Fibroblast of lung (primary cell): Measurements from ENCODE around the gene S100A9. TPM values are rescaled to one million over a fixed set of nuclear protein-coding genes. Genes with fewer than 3 reads are reported as not detected.

Experiments used
- DNase-seq, 2 donors: peaks; one replicate each; pipeline versions ENCODE4 v3.0.0 to v3.0.0-alpha.2; 2010; ENCODE audit warnings: low read depth in 2 of 2
- H2AFZ ChIP-seq: 2 replicates; pipeline ENCODE4 v1.5.1; 2012; ENCODE audit warnings: low read length, control low read depth, inconsistent platforms
- H3K27ac ChIP-seq: 2 replicates; pipeline ENCODE4 v1.5.1; 2011; ENCODE audit warnings: low read length, control low read depth; ENCODE audit not compliant: insufficient read depth
- H3K27me3 ChIP-seq: 2 replicates; pipeline ENCODE4 v1.5.1; 2011; ENCODE audit warnings: mild to moderate bottlenecking, low read length; ENCODE audit not compliant: control insufficient read depth, insufficient read depth
- H3K36me3 ChIP-seq: 2 replicates; pipeline ENCODE4 v1.5.1; 2011; ENCODE audit warnings: low read length; ENCODE audit not compliant: control insufficient read depth, insufficient read depth
- H3K4me1 ChIP-seq: 2 replicates; pipeline ENCODE4 v1.5.1; 2011; ENCODE audit warnings: low read length; ENCODE audit not compliant: control insufficient read depth, insufficient read depth; ENCODE audit errors: extremely low read depth
- H3K4me2 ChIP-seq: 2 replicates; pipeline ENCODE4 v1.5.1; 2011; ENCODE audit warnings: low read length, control low read depth; ENCODE audit not compliant: insufficient read depth; ENCODE audit errors: extremely low read depth
- H3K4me3 ChIP-seq, 4 experiments: fragments of 200-600 bp in 1 of 4; sonication (generic) in 1 of 4; replicated peaks in 1 of 4; 2 replicates each; pipeline ENCODE4 v1.5.1; 2011 to 2016; ENCODE audit warnings: low read length in 4 of 4, low read depth in 3 of 4, mild to moderate bottlenecking in 3 of 4, control low read depth in 2 of 4, inconsistent platforms in 1 of 4, mixed read lengths in 1 of 4; ENCODE audit not compliant: insufficient read depth in 1 of 4; ENCODE audit errors: control extremely low read depth in 1 of 4
- H3K79me2 ChIP-seq: 2 replicates; pipeline ENCODE4 v1.5.1; 2012; ENCODE audit warnings: mild to moderate bottlenecking, low read length, inconsistent platforms; ENCODE audit not compliant: control insufficient read depth, insufficient read depth
- H3K9ac ChIP-seq: 2 replicates; pipeline ENCODE4 v1.5.1; 2011; ENCODE audit warnings: mild to moderate bottlenecking, low read length, control low read depth; ENCODE audit not compliant: insufficient read depth
- H3K9me3 ChIP-seq: 2 replicates; pipeline ENCODE4 v1.5.1; 2012; ENCODE audit warnings: low read depth, low read length; ENCODE audit not compliant: control insufficient read depth, insufficient read depth
- H4K20me1 ChIP-seq: 2 replicates; pipeline ENCODE4 v1.5.1; 2011; ENCODE audit warnings: low read length; ENCODE audit not compliant: control insufficient read depth, insufficient read depth; ENCODE audit errors: extremely low read depth
- EZH2 ChIP-seq: IDR thresholded peaks from 2 replicates; pipeline ENCODE4 v1.5.1; 2012; ENCODE audit warnings: low read length, control low read depth, mild to moderate bottlenecking; ENCODE audit errors: missing control alignments
- polyA plus RNA-seq, 2 donors: library from polyadenylated mRNA; depleted of rRNA in 1 of 2; stranded (reverse) in 1 of 2; unstranded in 1 of 2; fragments of >200 nt; gene quantifications; 2 replicates each; pipeline ENCODE4 v1.2.1, GENCODE V29; 2011 to 2012; ENCODE audit warnings: missing spikeins in 1 of 2
- total RNA-seq: library from RNA; depleted of rRNA; stranded (reverse); fragments of >200 nt; gene quantifications from 2 replicates; pipeline ENCODE4 v1.2.1, GENCODE V29; 2014
- TF ChIP-seq, protein P1 (sequence below), 2 donors: IDR thresholded peaks in 1 of 2; conservative IDR thresholded peaks in 1 of 2; 1 replicate in 1 of 2; 2 replicates in 1 of 2; pipeline ENCODE4 v1.5.1; 2011 to 2012; ENCODE audit warnings: low read length in 2 of 2, control low read depth in 1 of 2, inconsistent platforms in 1 of 2, low read depth in 1 of 2, mild to moderate bottlenecking in 1 of 2

The S100A9 gene
- total and polyA plus RNA-seq, 2 donors (not counting 1 experiment from before 2014, with no cell fraction given), result not detected

DNA sequence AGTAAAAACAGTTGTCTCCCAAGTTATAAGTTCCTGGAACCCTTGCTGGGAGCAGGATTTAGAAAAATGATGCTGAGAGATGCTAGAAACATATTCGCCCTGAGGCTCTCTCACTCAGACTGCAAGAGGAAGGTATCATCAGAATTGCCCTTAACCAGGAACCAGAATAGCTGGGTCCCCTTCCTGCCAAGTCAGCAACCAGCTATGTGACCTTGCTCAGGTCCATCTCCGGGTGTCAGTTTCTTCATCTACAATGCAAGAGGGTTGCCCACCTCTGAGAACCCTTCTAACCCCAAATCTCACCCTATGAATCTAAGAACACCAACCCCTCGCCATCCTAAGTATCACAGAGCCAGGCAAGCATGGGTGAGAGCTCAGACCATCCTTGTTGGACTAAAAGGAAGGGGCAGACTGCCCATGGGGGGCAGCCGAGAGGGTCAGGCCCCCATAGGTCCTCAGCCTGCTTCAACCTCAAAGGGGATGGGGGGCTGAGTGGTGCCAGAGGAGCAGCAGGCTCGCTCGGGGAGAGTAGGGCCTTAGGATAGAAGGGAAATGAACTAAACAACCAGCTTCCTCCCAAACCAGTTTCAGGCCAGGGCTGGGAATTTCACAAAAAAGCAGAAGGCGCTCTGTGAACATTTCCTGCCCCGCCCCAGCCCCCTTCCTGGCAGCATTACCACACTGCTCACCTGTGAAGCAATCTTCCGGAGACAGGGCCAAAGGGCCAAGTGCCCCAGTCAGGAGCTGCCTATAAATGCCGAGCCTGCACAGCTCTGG, 390 bp upstream of the S100A9 start:
- no peak for TF ChIP-seq EZH2
- TF ChIP-seq, protein P1, sequence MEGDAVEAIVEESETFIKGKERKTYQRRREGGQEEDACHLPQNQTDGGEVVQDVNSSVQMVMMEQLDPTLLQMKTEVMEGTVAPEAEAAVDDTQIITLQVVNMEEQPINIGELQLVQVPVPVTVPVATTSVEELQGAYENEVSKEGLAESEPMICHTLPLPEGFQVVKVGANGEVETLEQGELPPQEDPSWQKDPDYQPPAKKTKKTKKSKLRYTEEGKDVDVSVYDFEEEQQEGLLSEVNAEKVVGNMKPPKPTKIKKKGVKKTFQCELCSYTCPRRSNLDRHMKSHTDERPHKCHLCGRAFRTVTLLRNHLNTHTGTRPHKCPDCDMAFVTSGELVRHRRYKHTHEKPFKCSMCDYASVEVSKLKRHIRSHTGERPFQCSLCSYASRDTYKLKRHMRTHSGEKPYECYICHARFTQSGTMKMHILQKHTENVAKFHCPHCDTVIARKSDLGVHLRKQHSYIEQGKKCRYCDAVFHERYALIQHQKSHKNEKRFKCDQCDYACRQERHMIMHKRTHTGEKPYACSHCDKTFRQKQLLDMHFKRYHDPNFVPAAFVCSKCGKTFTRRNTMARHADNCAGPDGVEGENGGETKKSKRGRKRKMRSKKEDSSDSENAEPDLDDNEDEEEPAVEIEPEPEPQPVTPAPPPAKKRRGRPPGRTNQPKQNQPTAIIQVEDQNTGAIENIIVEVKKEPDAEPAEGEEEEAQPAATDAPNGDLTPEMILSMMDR (conservative IDR thresholded peaks at IDR 0.05 in 1 of 2, IDR thresholded peaks at IDR 0.05 in 1 of 2; ENCODE audit: low read depth in 1 of 2, low read length in 2 of 2), result no peak
- H3K4me3 ChIP-seq, result no peak overlapping the region
- no peak overlapping the region for H3K4me2 ChIP-seq
- no peak for DNase-seq
- no peaks in the 10 kb centered on the region for H4K20me1 ChIP-seq
- peaks cover 2% of the 10 kb centered on the region for H3K27me3 ChIP-seq
- no peaks in the 10 kb centered on the region for H3K79me2 ChIP-seq
- H3K4me1 ChIP-seq, result no peaks in the 10 kb centered on the region
- no peaks in the 10 kb centered on the region for H3K9me3 ChIP-seq
- no peak overlapping the region for H3K27ac ChIP-seq
- H3K36me3 ChIP-seq, result no peaks in the 10 kb centered on the region
- H2AFZ ChIP-seq, result no peak overlapping the region
- H3K9ac ChIP-seq, result no peak overlapping the region

DNA sequence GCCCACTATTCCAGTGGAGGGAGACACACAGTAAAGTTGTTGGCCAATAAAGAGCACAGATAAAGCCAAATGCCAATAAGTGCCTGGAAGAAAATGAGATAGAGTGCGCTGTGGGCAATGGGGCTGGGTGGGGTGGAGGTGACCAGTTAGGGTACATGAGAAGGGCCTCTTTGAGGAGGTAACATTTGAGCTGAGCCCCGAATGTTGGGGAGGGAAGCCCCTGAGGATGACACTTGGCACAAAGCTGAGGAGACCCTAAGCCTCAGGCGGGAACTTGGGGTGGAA, 979 bp downstream of the S100A9 start:
- Histone ChIP-seq H3K79me2 (no peaks in the 10 kb centered on the region), H3K4me2 (no peak overlapping the region), H3K9ac (no peak overlapping the region), H3K27ac (no peak overlapping the region), H4K20me1 (no peaks in the 10 kb centered on the region), H3K4me1 (no peaks in the 10 kb centered on the region), H3K4me3 (no peak overlapping the region), H2AFZ (no peak overlapping the region), H3K36me3 (no peaks in the 10 kb centered on the region), H3K27me3 (peaks cover 2% of the 10 kb centered on the region), H3K9me3 (no peaks in the 10 kb centered on the region)
- TF ChIP-seq EZH2, result no peak
- TF ChIP-seq, protein P1 (conservative IDR thresholded peaks at IDR 0.05 in 1 of 2, IDR thresholded peaks at IDR 0.05 in 1 of 2; ENCODE audit: low read depth in 1 of 2, low read length in 2 of 2), result no peak
- no peak for DNase-seq

DNA sequence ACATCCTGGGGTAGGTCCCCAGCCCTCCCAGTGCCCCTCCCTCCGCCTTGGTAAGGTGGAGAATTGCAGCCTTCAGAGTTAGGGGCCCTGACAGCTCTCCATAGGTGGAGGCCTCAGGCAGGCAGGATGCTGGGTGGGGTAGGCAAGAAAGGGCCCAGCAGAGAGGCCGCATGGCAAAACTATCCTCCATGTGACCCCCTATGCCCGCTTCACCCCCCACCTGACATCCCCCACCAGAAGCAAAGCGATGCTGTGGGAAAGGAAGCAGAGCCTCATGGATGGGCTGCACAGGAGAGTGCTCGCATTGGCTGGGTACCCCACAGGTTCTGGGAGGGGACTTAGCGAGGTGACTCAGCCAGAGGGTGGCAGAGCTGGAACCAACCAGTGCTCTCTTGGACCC, 1.6 kb downstream of the S100A9 start:
- Histone ChIP-seq H4K20me1 (no peaks in the 10 kb centered on the region), H3K27ac (no peak overlapping the region), H2AFZ (no peak overlapping the region), H3K36me3 (no peaks in the 10 kb centered on the region), H3K79me2 (no peaks in the 10 kb centered on the region), H3K4me2 (no peak overlapping the region), H3K9ac (no peak overlapping the region), H3K9me3 (no peaks in the 10 kb centered on the region), H3K4me3 (no peak overlapping the region), H3K4me1 (no peaks in the 10 kb centered on the region), H3K27me3 (peaks cover 2% of the 10 kb centered on the region)
- no peak for DNase-seq
- TF ChIP-seq, protein P1 (conservative IDR thresholded peaks at IDR 0.05 in 1 of 2, IDR thresholded peaks at IDR 0.05 in 1 of 2; ENCODE audit: low read depth in 1 of 2, low read length in 2 of 2), result no peak
- no peak for TF ChIP-seq EZH2
